Esophagus muscularis mucosa (tissue), 3 donors: Measurements from ENCODE around the gene FAM187B.

Experiments
- EP300 ChIP-seq: sonication (generic); formaldehyde crosslinking; IDR thresholded peaks from one replicate; pipeline ENCODE4 v1.6.1; 2017; ENCODE audit warnings: antibody characterized with exemption
- POLR2AphosphoS5 ChIP-seq, 2 donors: sonication (generic); formaldehyde crosslinking; IDR thresholded peaks; one replicate each; pipeline ENCODE4 v1.6.1; 2017; ENCODE audit warnings: antibody characterized with exemption in 2 of 2

GRCh38 chr19:35214766-35215422 is 13.6 kb downstream of the FAM187B start:
- TF ChIP-seq POLR2AphosphoS5 (IDR thresholded peaks at IDR 0.05): no peak
- TF ChIP-seq EP300: no peak
